Hematopoietic multipotent progenitor cell treated with erythropoietin and hydrocortisone succinate and interleukin-3 and kit ligand, for 15 days (in vitro differentiated cells): ENCODE measurements around the gene SULT2A1.
"Not testable (repeated sequence)": the region's sequence is repeated elsewhere in the genome, so short reads cannot be mapped to it uniquely, and the experiment has no call there.

ENCODE experiments used
- DNase-seq: peaks from one replicate; pipeline ENCODE4 v3.0.0-alpha.2; 2015; ENCODE audit warnings: low spot score

Gene SULT2A1

DNA sequence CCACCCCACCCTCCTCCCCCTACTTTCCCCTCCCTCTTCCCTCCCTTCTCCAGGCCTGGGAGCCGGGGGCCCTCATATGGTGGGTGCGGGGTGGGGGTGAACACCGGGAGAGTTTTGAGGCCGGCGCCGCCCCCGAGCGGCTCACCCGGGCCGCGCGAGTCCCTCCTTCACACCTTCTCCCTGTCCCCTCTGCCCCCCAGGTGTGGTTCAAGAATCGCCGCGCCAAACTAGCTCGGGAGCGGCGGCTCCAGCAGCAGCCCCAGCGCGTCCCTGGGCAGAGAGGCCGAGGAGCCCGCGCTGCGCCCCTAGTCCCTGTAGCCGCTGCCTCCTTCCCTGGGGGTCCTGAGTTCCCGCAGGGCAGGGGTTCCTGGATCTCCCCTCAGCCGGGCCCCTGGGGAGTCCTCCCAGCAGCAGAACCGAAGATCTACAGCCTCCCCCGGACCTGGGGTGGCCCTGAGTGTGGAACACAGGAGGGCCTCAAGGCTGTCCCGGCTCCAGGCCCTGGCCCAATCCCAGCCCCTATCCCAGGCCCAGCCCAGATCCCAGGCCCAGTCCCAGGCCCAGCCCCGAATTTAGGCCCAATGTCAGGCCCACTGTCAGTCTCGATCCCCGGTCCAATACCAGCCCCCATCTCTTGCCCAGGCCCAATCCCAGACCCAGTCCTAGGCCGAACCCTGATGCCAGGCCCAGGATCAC is 25.4 kb downstream of the SULT2A1 start:
- no peak for DNase-seq

GRCh38 chr19:47859838-47860237 is 26.3 kb downstream of the SULT2A1 start:
- DNase-seq: not testable (repeated sequence)

GRCh38 chr19:47858646-47859285 is 27.3 kb downstream of the SULT2A1 start, which contains the start of gene TPRX2:
Gene TPRX2 (plus strand): TSS chr19:47859235. CDS start chr19:47859247, 12 bp downstream.
- not testable (repeated sequence) for DNase-seq

DNA sequence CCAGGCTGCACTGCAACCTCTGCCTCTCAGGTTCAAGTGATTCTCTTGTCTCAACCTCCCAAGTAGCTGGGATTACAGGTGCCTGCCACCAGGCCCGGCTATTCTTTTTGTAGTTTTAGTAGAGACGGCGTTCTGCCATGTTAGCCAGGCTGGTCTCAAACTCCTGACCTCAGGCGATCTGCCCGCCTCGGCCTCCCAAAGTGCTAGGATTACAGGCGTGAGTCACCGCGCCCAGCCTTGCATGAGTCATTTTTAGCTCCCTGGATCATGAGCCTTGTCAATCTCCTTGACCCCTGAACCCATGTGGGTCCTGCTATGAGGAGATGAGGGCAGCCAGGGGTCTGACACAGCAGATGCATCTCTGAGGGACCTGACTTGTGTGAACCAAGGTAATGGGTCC is 27.9 kb downstream of the SULT2A1 start:
- not testable (repeated sequence) for DNase-seq

DNA sequence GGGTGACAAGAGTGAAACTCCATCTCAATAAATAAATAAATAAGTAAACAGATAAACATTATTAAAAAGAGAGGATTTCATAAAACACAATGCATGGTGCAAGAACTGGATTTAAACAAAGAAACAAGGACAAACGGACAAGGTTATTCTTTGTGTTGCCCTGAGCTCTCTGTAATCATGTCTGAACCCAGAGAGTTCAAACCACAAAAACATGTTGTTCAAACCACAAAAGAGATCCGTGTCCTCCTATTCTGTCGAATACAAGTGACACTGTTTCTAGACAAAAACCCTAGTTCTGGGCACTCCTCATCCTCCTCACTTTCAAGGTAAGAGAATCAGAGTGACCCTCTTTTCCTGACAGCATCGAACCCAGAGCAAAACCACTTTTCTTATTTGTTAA is 31.7 kb downstream of the SULT2A1 start:
- no peak for DNase-seq

- no peak for DNase-seq
Observed at GRCh38 chr19:47853003-47853402, 33.1 kb downstream of the SULT2A1 start.

DNA sequence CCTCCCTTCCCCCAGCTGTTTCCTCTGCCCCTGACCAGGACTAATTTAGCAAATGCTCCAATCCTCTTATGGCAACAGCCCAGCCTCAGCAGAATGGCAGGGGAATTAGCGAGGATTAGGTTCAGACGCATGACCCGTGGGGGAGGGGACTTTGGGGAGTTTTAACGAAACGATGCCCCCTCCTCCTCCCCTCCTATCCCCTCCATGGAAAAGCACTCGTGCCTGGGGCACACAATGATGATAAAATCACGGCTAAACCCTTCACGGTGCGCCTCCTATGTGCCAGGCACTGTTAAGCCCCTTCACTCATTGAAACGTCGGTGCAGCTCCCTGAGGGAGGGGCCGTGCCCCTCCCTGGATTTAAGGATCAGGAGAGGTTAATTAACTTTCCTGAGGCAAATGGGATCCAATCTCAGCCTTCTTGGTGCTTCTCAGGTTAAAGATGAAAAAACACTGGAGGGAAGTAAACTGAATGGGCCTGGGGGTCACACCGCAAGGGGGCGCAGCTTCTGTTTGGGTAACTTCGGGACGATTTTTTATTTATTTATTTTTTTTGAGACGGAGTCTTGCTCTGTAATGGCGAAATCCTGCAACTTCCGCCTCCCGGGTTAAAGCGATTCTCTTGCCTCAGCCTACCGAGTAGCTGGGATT is 37.2 kb downstream of the SULT2A1 start:
- DNase-seq: no peak

DNA sequence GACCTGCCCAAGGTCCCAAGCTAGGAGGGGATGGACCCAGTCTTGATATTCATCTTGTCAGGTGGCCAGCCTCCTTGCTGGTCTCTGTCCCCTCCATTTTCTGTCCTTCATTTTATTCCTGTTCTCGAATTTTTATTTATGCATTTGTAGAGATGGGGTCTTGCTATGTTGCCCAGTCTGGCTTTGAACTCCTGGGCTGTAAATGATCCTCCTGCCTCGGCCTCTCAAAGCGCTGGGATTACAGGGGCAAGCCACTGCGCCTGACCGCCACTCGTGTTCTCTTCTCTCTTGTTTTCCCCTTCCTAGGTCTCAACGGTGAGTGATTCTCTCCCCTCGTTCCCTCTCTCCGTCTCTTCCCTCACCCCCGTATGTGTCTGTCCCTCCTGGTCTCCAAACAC is 37.7 kb downstream of the SULT2A1 start:
- DNase-seq: no peak

DNA sequence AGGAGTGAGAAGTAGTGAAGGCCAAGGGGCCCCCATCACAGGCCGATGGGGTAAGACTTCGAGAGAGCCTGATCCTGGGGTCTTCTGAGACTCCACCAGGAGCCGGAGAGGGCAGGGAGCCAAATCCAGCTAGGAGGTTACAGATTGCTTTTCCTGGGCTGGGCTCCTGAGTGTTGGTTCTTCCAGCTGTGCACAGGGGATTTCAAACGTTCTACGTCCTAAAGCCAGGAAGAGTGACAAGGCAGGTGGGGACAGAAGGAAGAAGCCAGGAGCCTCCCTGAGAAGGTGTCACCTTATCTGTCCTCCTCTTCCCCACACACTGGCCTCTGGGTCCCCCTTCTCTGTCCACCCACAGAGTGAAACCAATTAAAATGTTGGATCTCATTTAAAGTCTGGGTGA is 43.2 kb downstream of the SULT2A1 start:
- no peak for DNase-seq

DNA sequence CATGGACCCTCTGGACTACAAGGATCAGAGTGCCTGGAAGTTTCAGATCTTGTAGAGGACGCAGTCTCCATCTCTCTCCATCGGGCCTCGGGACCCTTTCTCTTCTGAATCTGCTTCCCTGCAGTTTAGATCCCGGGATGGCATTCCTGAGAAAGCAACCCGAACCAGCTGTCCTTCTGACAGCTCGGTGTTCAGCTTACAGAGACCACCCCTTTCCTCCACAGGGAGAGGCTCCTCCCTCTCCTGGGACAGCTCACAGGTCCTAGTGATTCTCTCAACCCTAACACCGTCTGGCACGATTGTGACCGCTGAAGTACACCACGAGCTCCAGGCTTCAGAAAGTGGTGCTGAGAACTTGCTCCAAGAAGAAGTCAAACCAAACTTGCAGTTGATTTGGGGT is 46.2 kb downstream of the SULT2A1 start:
- DNase-seq: no peak

GRCh38 chr19:47839411-47839810 is 46.7 kb downstream of the SULT2A1 start:
- DNase-seq: no peak

DNA sequence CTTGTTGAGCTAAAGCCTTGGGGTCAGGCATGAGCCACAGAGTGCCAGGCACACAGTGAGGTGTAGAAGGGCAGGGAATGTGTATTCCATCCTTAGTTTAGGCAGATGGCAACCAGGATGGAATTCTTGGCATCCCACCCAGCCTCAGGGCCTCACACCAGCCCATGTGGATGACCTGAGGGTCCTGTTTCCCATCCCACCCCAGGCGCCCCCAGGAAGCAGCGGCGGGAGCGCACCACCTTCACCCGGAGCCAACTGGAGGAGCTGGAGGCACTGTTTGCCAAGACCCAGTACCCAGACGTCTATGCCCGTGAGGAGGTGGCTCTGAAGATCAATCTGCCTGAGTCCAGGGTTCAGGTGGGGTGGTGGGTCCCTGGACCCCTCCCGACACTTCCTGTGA is 50.1 kb downstream of the SULT2A1 start:
- no peak for DNase-seq

DNA sequence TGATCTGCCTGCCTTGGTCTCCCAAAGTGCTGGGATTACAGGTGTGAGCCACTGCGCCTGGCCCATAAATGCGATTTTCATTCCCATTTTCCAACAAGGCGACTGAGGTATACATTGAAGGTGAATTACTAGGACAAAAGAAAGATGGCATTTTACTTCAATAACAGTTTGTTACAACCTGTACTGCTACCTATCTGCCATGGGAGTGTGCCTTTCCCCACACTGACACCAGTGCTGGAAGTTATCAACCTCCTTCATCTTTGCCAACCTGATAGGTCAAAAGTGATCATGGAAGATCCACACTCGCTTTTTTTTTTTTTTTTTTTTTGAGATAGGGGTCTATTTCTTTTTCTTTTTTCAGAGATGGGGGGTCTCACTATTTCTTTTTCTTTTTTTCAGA is 53.4 kb downstream of the SULT2A1 start:
- DNase-seq: no peak

DNA sequence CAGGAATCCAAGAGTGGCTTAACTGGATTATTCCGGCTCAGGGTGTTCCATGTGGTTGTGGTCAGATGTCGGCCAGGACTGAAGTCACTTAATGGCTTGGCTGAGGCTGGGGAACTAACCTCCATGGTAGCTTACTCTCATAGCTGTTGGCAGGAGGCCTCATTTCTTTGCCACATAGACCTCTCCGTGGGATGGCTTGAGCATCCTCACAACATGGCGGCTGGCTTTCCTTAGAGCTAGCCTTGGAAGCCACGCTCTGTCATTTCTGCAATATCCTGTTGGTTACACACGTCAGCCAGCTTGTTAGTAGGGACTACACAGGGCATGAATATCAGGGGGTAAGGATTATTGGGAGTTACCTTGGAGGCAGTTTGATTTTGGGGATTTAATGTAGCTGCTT is 59.3 kb downstream of the SULT2A1 start:
- DNase-seq: no peak

GRCh38 chr19:47824396-47824795 is 61.7 kb downstream of the SULT2A1 start:
- no peak for DNase-seq

DNA sequence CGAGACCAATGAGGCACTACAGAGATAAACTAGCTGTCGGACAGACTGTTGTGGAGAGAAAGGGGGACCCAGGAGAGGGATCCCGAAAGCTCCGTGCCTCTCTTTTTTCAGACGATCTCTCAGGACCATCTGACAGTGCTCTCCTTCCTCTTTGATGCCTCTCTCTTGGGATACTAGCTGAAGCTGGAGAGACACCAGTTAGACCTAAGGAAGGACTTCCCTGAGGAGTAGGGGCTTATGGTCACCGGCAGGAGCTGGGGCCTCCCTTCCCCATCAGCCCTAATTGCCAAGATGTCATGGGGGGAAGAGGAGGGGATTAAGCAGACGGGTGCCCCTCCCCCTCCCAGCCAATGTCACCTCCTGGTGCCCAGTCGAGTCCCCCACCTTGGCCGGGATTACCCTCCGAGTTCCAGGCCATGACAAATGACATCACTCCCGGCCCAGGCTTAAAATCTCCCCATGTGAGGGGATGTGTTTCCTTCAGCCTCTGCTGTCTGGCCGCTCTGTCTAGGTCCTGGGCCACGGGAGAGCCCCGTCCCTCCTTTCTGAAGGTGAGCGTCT is 64.6 kb downstream of the SULT2A1 start, which contains the start of gene CRX:
Gene CRX (plus strand): TSS at position 478 of the 561 bp plus-strand sequence. CDS start 12,507 bp downstream, outside the sequence.
- DNase-seq: no peak
